ENCODE results near the gene PCDH15. TPM values are rescaled to one million over a fixed set of nuclear protein-coding genes. Genes with fewer than 3 reads are reported as not detected.

The PCDH15 gene
- total RNA-seq, 1 donor from 2014 or later: not detected

GRCh38 chr10:54708021-54708420, 93.0 kb downstream of the PCDH15 start:
- Histone ChIP-seq H3K36me3 (ENCODE audit: control insufficient read depth, insufficient read depth, low read length) (no peaks in the 10 kb centered on the region), H3K27me3 (ENCODE audit: control insufficient read depth, insufficient read depth, low read length) (no peaks in the 10 kb centered on the region), H3K4me3 (ENCODE audit: low read depth, low read length) (no peak overlapping the region)
- DNase-seq (ENCODE audit: low read depth) (no peak), FAIRE-seq (no peak)
- no peak for TF ChIP-seq CTCF (IDR thresholded peaks at IDR 0.05; ENCODE audit: insufficient read depth, low read length, severe bottlenecking)

GRCh38 chr10:54702583-54703485, 98.2 kb downstream of the PCDH15 start:
- no peaks in the 10 kb centered on the region for H3K36me3 ChIP-seq (ENCODE audit: control insufficient read depth, insufficient read depth, low read length)
- H3K4me3 ChIP-seq (ENCODE audit: low read depth, low read length): no peak overlapping the region
- H3K27me3 ChIP-seq (ENCODE audit: control insufficient read depth, insufficient read depth, low read length): no peaks in the 10 kb centered on the region
- no peak for TF ChIP-seq CTCF (IDR thresholded peaks at IDR 0.05; ENCODE audit: insufficient read depth, low read length, severe bottlenecking)
- FAIRE-seq: peak; percentile 18
- peak; percentile 5 for DNase-seq (ENCODE audit: low read depth)

GRCh38 chr10:54691331-54691730, 109.7 kb downstream of the PCDH15 start:
- DNase-seq (ENCODE audit: low read depth) (no peak), FAIRE-seq (no peak)
- H3K27me3 ChIP-seq (ENCODE audit: control insufficient read depth, insufficient read depth, low read length): no peaks in the 10 kb centered on the region
- H3K36me3 ChIP-seq (ENCODE audit: control insufficient read depth, insufficient read depth, low read length): no peaks in the 10 kb centered on the region
- no peak for TF ChIP-seq CTCF (IDR thresholded peaks at IDR 0.05; ENCODE audit: insufficient read depth, low read length, severe bottlenecking)
- no peak overlapping the region for H3K4me3 ChIP-seq (ENCODE audit: low read depth, low read length)

- DNase-seq (ENCODE audit: low read depth) (no peak), FAIRE-seq (no peak)
- Histone ChIP-seq H3K27me3 (ENCODE audit: control insufficient read depth, insufficient read depth, low read length) (no peaks in the 10 kb centered on the region), H3K4me3 (ENCODE audit: low read depth, low read length) (no peak overlapping the region), H3K36me3 (ENCODE audit: control insufficient read depth, insufficient read depth, low read length) (no peaks in the 10 kb centered on the region)
- TF ChIP-seq CTCF (IDR thresholded peaks at IDR 0.05; ENCODE audit: insufficient read depth, low read length, severe bottlenecking): no peak
These were observed 118.5 kb downstream of the PCDH15 start for GRCh38 chr10:54682554-54682953.

- no peak for TF ChIP-seq CTCF (IDR thresholded peaks at IDR 0.05; ENCODE audit: insufficient read depth, low read length, severe bottlenecking)
- no peaks in the 10 kb centered on the region for H3K27me3 ChIP-seq (ENCODE audit: control insufficient read depth, insufficient read depth, low read length)
- no peaks in the 10 kb centered on the region for H3K36me3 ChIP-seq (ENCODE audit: control insufficient read depth, insufficient read depth, low read length)
- no peak overlapping the region for H3K4me3 ChIP-seq (ENCODE audit: low read depth, low read length)
- DNase-seq (ENCODE audit: low read depth) (no peak), FAIRE-seq (no peak)
These were observed 119.9 kb downstream of the PCDH15 start for GRCh38 chr10:54681136-54681535.
